Anterior cingulate cortex (tissue), 58 donors: ENCODE measurements around the gene DPYD.

Experiments
- DNase-seq, 58 donors: peaks; one replicate each; lab custom pipeline; 2025; lab: John Stamatoyannopoulos, UW

The DPYD gene

GRCh38 chr1:97563926-97564325, 356.9 kb downstream of the DPYD start:
- no peak for DNase-seq

GRCh38 chr1:97562081-97562480, 358.8 kb downstream of the DPYD start:
- DNase-seq: no peak

GRCh38 chr1:97560714-97561113, 360.1 kb downstream of the DPYD start:
- DNase-seq: no peak

GRCh38 chr1:97553971-97554370, 366.9 kb downstream of the DPYD start:
- no peak for DNase-seq

- DNase-seq: no peak
Observed at GRCh38 chr1:97551113-97551512, 369.7 kb downstream of the DPYD start.

- no peak for DNase-seq
Observed at GRCh38 chr1:97545446-97545845, 375.4 kb downstream of the DPYD start.

GRCh38 chr1:97540346-97540888, 380.4 kb downstream of the DPYD start:
- no peak for DNase-seq

GRCh38 chr1:97538113-97538512, 382.7 kb downstream of the DPYD start:
- no peak for DNase-seq

GRCh38 chr1:97533358-97533757, 387.5 kb downstream of the DPYD start:
- DNase-seq: no peak

GRCh38 chr1:97529600-97529999, 391.2 kb downstream of the DPYD start:
- DNase-seq: no peak

- no peak for DNase-seq
Observed at GRCh38 chr1:97524211-97524610, 396.6 kb downstream of the DPYD start.

GRCh38 chr1:97516588-97516987, 404.2 kb downstream of the DPYD start:
- no peak for DNase-seq

GRCh38 chr1:97508653-97509218, 412.1 kb downstream of the DPYD start:
- DNase-seq: no peak

- no peak for DNase-seq
Observed at GRCh38 chr1:97507863-97508262, 413.0 kb downstream of the DPYD start.

- no peak for DNase-seq
Observed at GRCh38 chr1:97506368-97506767, 414.5 kb downstream of the DPYD start.

- no peak for DNase-seq
Observed at GRCh38 chr1:97505816-97506215, 415.0 kb downstream of the DPYD start.

- no peak for DNase-seq
Observed at GRCh38 chr1:97505289-97505688, 415.5 kb downstream of the DPYD start.

- no peak for DNase-seq
Observed at GRCh38 chr1:97502360-97502759, 418.5 kb downstream of the DPYD start.

GRCh38 chr1:97501628-97502027, 419.2 kb downstream of the DPYD start:
- DNase-seq: no peak

GRCh38 chr1:97500760-97501159, 420.1 kb downstream of the DPYD start:
- DNase-seq: peak in 18 of 58 donors; percentile 0 to 42 (median 9)

- DNase-seq: no peak
Observed at GRCh38 chr1:97499667-97500066, 421.2 kb downstream of the DPYD start.

GRCh38 chr1:97489834-97490233, 431.0 kb downstream of the DPYD start:
- DNase-seq: no peak

GRCh38 chr1:97488530-97488929, 432.3 kb downstream of the DPYD start:
- no peak for DNase-seq
